ENCODE data around the gene TMEM203. TPM values are rescaled to one million over a fixed set of nuclear protein-coding genes. Genes with fewer than 3 reads are reported as not detected.

The TMEM203 gene
- total RNA-seq, 1 experiment from 2014 or later, result 35.5 TPM

DNA sequence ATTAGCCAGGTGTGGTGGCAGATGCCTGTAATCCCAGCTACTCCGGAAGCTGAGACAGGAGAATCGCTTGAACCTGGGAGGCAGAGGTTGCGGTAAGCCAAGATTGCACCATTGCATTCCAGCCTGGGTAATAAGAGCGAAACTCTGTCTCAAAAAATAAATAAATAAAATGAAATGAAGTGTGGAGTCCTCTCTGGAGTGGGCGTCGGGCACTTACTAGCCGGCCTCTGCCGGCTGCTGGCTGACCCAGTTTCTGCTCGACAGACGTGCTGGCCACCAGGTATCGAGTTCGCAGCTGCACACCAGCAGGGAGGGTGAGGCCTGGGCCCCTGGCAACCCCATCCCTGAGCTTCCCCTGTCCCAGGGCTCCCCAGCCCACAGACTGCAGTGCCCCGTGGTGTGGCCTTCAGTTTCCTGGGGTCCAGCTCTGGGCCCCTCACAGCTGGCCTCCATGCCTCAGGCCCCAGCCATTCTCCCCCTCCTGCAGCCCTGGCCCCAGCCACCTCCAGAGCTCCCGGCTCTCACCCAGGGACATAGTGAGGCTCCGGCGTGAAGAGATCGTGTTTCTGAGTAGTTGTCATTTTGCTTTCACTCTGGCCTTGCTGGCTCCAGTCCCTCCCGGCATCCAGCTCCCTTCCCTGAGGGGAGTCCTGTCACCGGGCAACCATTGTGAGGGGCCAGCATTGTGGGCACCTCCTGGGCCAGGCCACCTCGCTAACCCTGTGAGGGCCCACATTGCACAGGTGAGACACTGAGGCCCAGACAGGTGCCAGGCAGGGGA, 41.9 kb upstream of the TMEM203 start:
- Histone ChIP-seq H4K5ac (ENCODE audit: insufficient read length, low read depth, low read length) (no peak overlapping the region), H2BK5ac (ENCODE audit: insufficient read length, low read length) (no peak overlapping the region), H3T11ph (ENCODE audit: low read length) (no peak overlapping the region), H4K91ac (ENCODE audit: insufficient read length, low read depth, low read length) (no peak overlapping the region), H3K23me2 (ENCODE audit: insufficient read length, low read depth, low read length, poor library complexity, severe bottlenecking) (peaks cover 3% of the 10 kb centered on the region), H2AK5ac (ENCODE audit: insufficient read length, low read length) (no peak overlapping the region), H3K4me2 (ENCODE audit: insufficient read depth, insufficient read length, low read length) (no peak overlapping the region), H4K8ac (replicated peaks; ENCODE audit: insufficient read length, low read depth, low read length) (no peak overlapping the region), H2BK15ac (ENCODE audit: low read depth, low read length) (no peak overlapping the region), H2BK12ac (ENCODE audit: insufficient read length, low read depth, low read length) (no peak overlapping the region), H3K79me1 (ENCODE audit: insufficient read depth, low read depth, low read length, poor library complexity, severe bottlenecking) (no peaks in the 10 kb centered on the region), H2BK20ac (ENCODE audit: low read depth, low read length, poor library complexity, severe bottlenecking) (no peak overlapping the region), H3K14ac (ENCODE audit: insufficient read depth, low read length) (no peak overlapping the region; the same call in 1 of the 2 replicates), H3K79me2 (ENCODE audit: insufficient read depth, low read length) (no peaks in the 10 kb centered on the region), H2AFZ (ENCODE audit: low read length) (no peak overlapping the region), H3K27ac (ENCODE audit: insufficient read length, low read depth, low read length) (no peak overlapping the region), H3K4ac (ENCODE audit: low read depth, low read length) (no peak overlapping the region), H3K27me3 (ENCODE audit: insufficient read depth, low read length) (no peaks in the 10 kb centered on the region), H3K18ac (ENCODE audit: insufficient read length, low read depth, low read length) (no peak overlapping the region), H3K9ac (ENCODE audit: extremely low read depth, insufficient read length, low read length) (no peak overlapping the region), H3K56ac (ENCODE audit: insufficient read length, low read depth, low read length) (no peak overlapping the region), H3K23ac (ENCODE audit: insufficient read length, low read depth, low read length) (no peak overlapping the region), H3K4me1 (ENCODE audit: insufficient read depth, low read length) (no peaks in the 10 kb centered on the region; the same call in 1 of the 2 replicates), H3K9me3 (ENCODE audit: control insufficient read depth, low read depth, low read length) (no peaks in the 10 kb centered on the region), H2BK120ac (ENCODE audit: low read depth, low read length, poor library complexity, severe bottlenecking) (no peak overlapping the region), H4K20me1 (ENCODE audit: control insufficient read depth, insufficient read depth, insufficient read length) (peaks cover 3% of the 10 kb centered on the region)
- Mint-ChIP-seq H3K4me1 (peaks cover 17 to 26% of the 10 kb centered on the region in 2 experiments), H3K27ac (no peak overlapping the region), H3K4me3 (no peak overlapping the region), H3K27me3 (ENCODE audit: low read depth) (peaks cover 40% of the 10 kb centered on the region), H3K36me3 (ENCODE audit: insufficient read depth in 1 of 3, low read depth in 3 of 3) (peaks cover 11 to 17% (median 14%) of the 10 kb centered on the region in 3 experiments; a peak in 6 of 7 replicates), H3K9me3 (no peaks in the 10 kb centered on the region; a peak in 1 of 5 replicates)
- DNase-seq, result no peak
- no CpG with 5 or more reads among the region's 20 CpGs for WGBS (ENCODE audit: extremely low coverage, insufficient read length, low lambda C conversion rate)
- TF ChIP-seq, protein P1, sequence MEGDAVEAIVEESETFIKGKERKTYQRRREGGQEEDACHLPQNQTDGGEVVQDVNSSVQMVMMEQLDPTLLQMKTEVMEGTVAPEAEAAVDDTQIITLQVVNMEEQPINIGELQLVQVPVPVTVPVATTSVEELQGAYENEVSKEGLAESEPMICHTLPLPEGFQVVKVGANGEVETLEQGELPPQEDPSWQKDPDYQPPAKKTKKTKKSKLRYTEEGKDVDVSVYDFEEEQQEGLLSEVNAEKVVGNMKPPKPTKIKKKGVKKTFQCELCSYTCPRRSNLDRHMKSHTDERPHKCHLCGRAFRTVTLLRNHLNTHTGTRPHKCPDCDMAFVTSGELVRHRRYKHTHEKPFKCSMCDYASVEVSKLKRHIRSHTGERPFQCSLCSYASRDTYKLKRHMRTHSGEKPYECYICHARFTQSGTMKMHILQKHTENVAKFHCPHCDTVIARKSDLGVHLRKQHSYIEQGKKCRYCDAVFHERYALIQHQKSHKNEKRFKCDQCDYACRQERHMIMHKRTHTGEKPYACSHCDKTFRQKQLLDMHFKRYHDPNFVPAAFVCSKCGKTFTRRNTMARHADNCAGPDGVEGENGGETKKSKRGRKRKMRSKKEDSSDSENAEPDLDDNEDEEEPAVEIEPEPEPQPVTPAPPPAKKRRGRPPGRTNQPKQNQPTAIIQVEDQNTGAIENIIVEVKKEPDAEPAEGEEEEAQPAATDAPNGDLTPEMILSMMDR (conservative IDR thresholded peaks at IDR 0.05), result no peak
